Loucy (cell line): Measurements from ENCODE around the gene TECTA.

Source experiments
- H2AFZ ChIP-seq: fragments of 200-600 bp; sonication (generic); 2 replicates; pipeline ENCODE4 v1.6.0; 2016; ENCODE audit warnings: antibody characterized with exemption, mild to moderate bottlenecking, low read length, moderate library complexity
- H3F3A ChIP-seq: fragments of 200-600 bp; 2 replicates; pipeline ENCODE4 v1.6.0; 2016; ENCODE audit warnings: antibody characterized with exemption, low read depth, mild to moderate bottlenecking
- H3K27me3 ChIP-seq: fragments of 200-600 bp; sonication (generic); 2 replicates; pipeline ENCODE4 v1.6.1; 2014; ENCODE audit warnings: low read length, mild to moderate bottlenecking; ENCODE audit not compliant: insufficient read depth, poor library complexity, severe bottlenecking
- H3K36me3 ChIP-seq: fragments of 200-600 bp; sonication (generic); 2 replicates; pipeline ENCODE4 v1.6.1; 2016; ENCODE audit warnings: low read length; ENCODE audit not compliant: insufficient read depth
- H3K4me1 ChIP-seq: fragments of 200-600 bp; sonication (generic); 2 replicates; pipeline ENCODE4 v1.5.1; 2014; ENCODE audit warnings: low read length, mild to moderate bottlenecking; ENCODE audit not compliant: insufficient read depth, poor library complexity, severe bottlenecking
- H3K4me2 ChIP-seq: fragments of 200-600 bp; sonication (generic); 2 replicates; pipeline ENCODE4 v1.6.0; 2014; ENCODE audit warnings: antibody characterized with exemption, low read length, low read depth, mild to moderate bottlenecking; ENCODE audit not compliant: poor library complexity, severe bottlenecking
- H3K4me3 ChIP-seq: fragments of 200-600 bp; sonication (generic); 2 replicates; pipeline ENCODE4 v1.5.1; 2014; ENCODE audit warnings: low read length, mild to moderate bottlenecking, mixed read lengths; ENCODE audit not compliant: poor library complexity, severe bottlenecking
- H3K79me2 ChIP-seq: fragments of 200-600 bp; sonication (generic); 2 replicates; pipeline ENCODE4 v1.6.1; 2014; ENCODE audit warnings: low read length; ENCODE audit not compliant: insufficient read depth
- H3K9ac ChIP-seq: fragments of 200-600 bp; sonication (generic); 2 replicates; pipeline ENCODE4 v1.6.0; 2014; ENCODE audit warnings: mild to moderate bottlenecking, low read depth, low read length, moderate library complexity; ENCODE audit not compliant: poor library complexity, severe bottlenecking
- H3K9me2 ChIP-seq: fragments of 200-600 bp; sonication (generic); replicated peaks from 2 replicates; pipeline ENCODE4 v1.6.1; 2016; ENCODE audit warnings: low read depth, low read length, mixed read lengths
- H3K9me3 ChIP-seq: fragments of 200-600 bp; sonication (generic); 2 replicates; pipeline ENCODE4 v1.6.1; 2014; ENCODE audit warnings: mild to moderate bottlenecking, antibody characterized with exemption, low read length, low read depth; ENCODE audit not compliant: insufficient read depth
- H4K20me1 ChIP-seq: fragments of 200-600 bp; sonication (generic); 2 replicates; pipeline ENCODE4 v1.6.0; 2014; ENCODE audit warnings: antibody characterized with exemption, low read length, mild to moderate bottlenecking; ENCODE audit not compliant: insufficient read depth, poor library complexity, severe bottlenecking
- CTCF ChIP-seq: fragments of 200-600 bp; sonication (generic); conservative IDR thresholded peaks from 2 replicates; pipeline ENCODE4 v1.5.1; 2014; ENCODE audit warnings: mild to moderate bottlenecking, antibody characterized with exemption, low read length
- EZH2phosphoT487 ChIP-seq: fragments of 200-600 bp; IDR thresholded peaks from 2 replicates; pipeline ENCODE4 v1.6.1; 2018; ENCODE audit warnings: antibody characterized with exemption, mild to moderate bottlenecking, moderate library complexity, borderline replicate concordance

The TECTA gene

DNA sequence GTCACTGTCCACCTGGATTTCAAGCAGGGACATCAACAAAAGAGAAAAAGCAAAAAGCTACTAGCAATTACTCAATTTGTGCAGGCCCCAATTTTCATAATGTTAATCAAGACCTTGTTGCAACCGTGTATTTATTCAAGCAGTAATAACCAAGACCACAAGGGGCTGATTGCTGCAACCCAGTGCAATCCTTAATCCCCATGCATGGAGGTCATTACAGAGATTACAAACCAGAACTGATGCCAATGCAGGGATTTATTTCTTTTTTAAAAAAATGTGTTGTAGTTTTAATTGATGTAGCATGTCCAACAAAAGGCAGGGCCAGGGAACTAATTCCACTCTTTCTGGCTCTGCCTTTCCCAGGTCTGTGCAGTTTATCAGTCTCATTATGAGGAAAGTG is 18.4 kb downstream of the TECTA start:
- no peaks in the 10 kb centered on the region for H3K36me3 ChIP-seq

DNA sequence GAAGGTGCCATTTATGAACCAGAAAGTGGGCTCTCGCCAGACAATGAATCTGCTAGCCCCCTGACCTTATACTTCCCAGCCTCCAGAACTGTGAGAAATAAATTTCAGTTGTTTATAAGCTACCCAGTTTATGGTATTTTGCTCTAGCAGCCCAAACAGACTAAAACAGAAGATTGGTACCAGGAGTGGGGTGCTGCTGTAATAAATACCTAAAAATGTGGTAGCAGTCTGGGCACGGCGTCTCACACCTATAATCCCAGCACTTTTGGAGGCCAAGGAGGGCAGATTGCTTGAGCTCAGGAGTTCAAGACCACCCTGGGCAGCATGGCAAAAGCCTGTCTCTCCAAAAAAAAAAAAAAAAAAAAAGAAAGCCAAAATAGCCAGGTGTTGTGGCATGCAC is 21.3 kb downstream of the TECTA start:
- Histone ChIP-seq H2AFZ (no peak overlapping the region), H3K4me3 (no peak overlapping the region), H3K27me3 (no peaks in the 10 kb centered on the region), H3F3A (no peaks in the 10 kb centered on the region), H3K4me2 (no peak overlapping the region), H3K9me2 (no peaks in the 10 kb centered on the region), H3K9ac (no peak overlapping the region), H3K79me2 (no peaks in the 10 kb centered on the region), H3K9me3 (no peaks in the 10 kb centered on the region), H3K4me1 (no peaks in the 10 kb centered on the region), H3K36me3 (no peaks in the 10 kb centered on the region), H4K20me1 (no peaks in the 10 kb centered on the region)
- no peak for TF ChIP-seq CTCF
- TF ChIP-seq EZH2phosphoT487, result no peak

More for the DNA sequence above, 18.4 kb downstream of the TECTA start:
- Histone ChIP-seq H3K4me1 (no peaks in the 10 kb centered on the region), H2AFZ (no peak overlapping the region), H3K9me3 (no peaks in the 10 kb centered on the region), H3K4me2 (no peak overlapping the region), H3K27me3 (no peaks in the 10 kb centered on the region), H3K9ac (no peak overlapping the region), H4K20me1 (no peaks in the 10 kb centered on the region), H3K79me2 (no peaks in the 10 kb centered on the region), H3K9me2 (no peaks in the 10 kb centered on the region), H3K4me3 (no peak overlapping the region), H3F3A (no peaks in the 10 kb centered on the region)
- TF ChIP-seq EZH2phosphoT487 (no peak), CTCF (0 out of 2 replicates have a peak, but pooled peaks have one; percentile 18)

DNA sequence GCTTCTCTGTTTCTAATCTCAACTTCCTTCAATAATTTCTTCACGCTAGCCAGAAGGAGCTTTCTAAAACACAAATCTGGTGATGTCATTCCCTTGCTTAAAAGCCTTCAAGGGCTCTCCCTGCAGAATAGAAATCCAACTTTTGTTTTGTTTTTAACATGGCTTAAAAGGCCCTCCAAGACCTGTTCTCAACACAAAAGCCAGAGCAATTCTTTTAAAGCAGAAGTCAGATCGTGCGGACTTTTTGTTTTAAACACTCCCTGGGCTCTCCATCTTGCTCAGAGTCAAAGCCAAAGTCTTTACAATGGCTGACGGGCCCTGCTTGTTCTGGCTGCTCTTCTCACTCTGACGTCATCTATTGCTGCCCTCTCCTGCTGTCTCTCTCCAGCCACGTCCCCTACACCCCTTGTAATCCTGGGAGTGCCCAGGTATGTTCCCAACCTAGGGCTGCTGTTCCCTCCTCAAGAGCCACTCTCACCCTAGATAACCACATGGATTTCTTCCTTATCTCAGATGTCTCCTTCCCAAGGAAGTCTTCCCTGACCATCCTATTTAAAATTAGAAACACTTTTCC is 22.5 kb downstream of the TECTA start:
- Histone ChIP-seq H3F3A (no peaks in the 10 kb centered on the region), H3K9ac (no peak overlapping the region), H3K79me2 (no peaks in the 10 kb centered on the region), H3K36me3 (no peaks in the 10 kb centered on the region), H4K20me1 (no peaks in the 10 kb centered on the region), H3K9me2 (no peaks in the 10 kb centered on the region), H3K9me3 (no peaks in the 10 kb centered on the region), H3K27me3 (no peaks in the 10 kb centered on the region), H3K4me3 (no peak overlapping the region), H3K4me2 (no peak overlapping the region), H2AFZ (no peak overlapping the region), H3K4me1 (no peaks in the 10 kb centered on the region)
- TF ChIP-seq CTCF (no peak), EZH2phosphoT487 (no peak)
